NAMALWA (cell line): Measurements from ENCODE around the gene NUMB.
A peak's percentile ranks its signal among the peaks of the same experiment; 100 is the strongest.

Source experiments
- DNase-seq: peaks from one replicate; pipeline ENCODE4 v3.0.0-alpha.2; 2015; ENCODE audit warnings: low spot score

NUMB gene

GRCh38 chr14:73245480-73246325 is 212.6 kb downstream of the NUMB start:
- DNase-seq = peak; percentile 57

- DNase-seq = no peak
Measured at GRCh38 chr14:73244541-73245290, 213.6 kb downstream of the NUMB start.

GRCh38 chr14:73243748-73244147 is 214.6 kb downstream of the NUMB start:
- no peak for DNase-seq

GRCh38 chr14:73243341-73243740 is 215.0 kb downstream of the NUMB start:
- DNase-seq = no peak

- DNase-seq = no peak
Measured at GRCh38 chr14:73242357-73242901, 215.9 kb downstream of the NUMB start.

GRCh38 chr14:73241481-73242165 is 216.7 kb downstream of the NUMB start:
- no peak for DNase-seq

- peak; percentile 22 for DNase-seq
Measured at GRCh38 chr14:73240816-73241480, 217.4 kb downstream of the NUMB start.

- no peak for DNase-seq
Measured at GRCh38 chr14:73239393-73240241, 218.7 kb downstream of the NUMB start.

GRCh38 chr14:73238941-73239340 is 219.4 kb downstream of the NUMB start:
- no peak for DNase-seq

- DNase-seq = no peak
Measured at GRCh38 chr14:73238424-73238852, 219.9 kb downstream of the NUMB start.

- no peak for DNase-seq
Measured at GRCh38 chr14:73237786-73238423, 220.4 kb downstream of the NUMB start.

- no peak for DNase-seq
Measured at GRCh38 chr14:73237219-73237785, 221.0 kb downstream of the NUMB start, which contains the start of gene PAPLN. Gene PAPLN (plus strand): TSS chr14:73237506. CDS start chr14:73239779, 2,273 bp downstream.

- no peak for DNase-seq
Measured at GRCh38 chr14:73236752-73237218, 221.6 kb downstream of the NUMB start.

GRCh38 chr14:73236157-73236556 is 222.2 kb downstream of the NUMB start:
- no peak for DNase-seq

- DNase-seq = no peak
Measured at GRCh38 chr14:73235531-73236155, 222.7 kb downstream of the NUMB start.

GRCh38 chr14:73234586-73235394 is 223.6 kb downstream of the NUMB start:
- DNase-seq = no peak

- no peak for DNase-seq
Measured at GRCh38 chr14:73234029-73234428, 224.3 kb downstream of the NUMB start.

GRCh38 chr14:73233564-73233963 is 224.8 kb downstream of the NUMB start:
- no peak for DNase-seq
